ENCODE measurements around the gene PDGFRB. TPM values are rescaled to one million over a fixed set of nuclear protein-coding genes. Genes with fewer than 3 reads are reported as not detected.

Gene PDGFRB
- total and polyA plus RNA-seq, 2 of the 8 experiments (the other 6 are each of a cell fraction or from before 2014, with no cell fraction given) = 4.2 to 13.7 TPM

- TF ChIP-seq ATF3 (IDR thresholded peaks at IDR 0.05; ENCODE audit: insufficient read depth, low read depth, low read length) (no peak), RXRA (IDR thresholded peaks at IDR 0.05; ENCODE audit: insufficient read depth, low read depth, low read length) (no peak), CBX5 (IDR thresholded peaks at IDR 0.05; ENCODE audit: low read depth, low read length) (no peak), MAFK (IDR thresholded peaks at IDR 0.05; ENCODE audit: low read depth, low read length) (no peak), SP1 (IDR thresholded peaks at IDR 0.05; ENCODE audit: low read depth, low read length) (no peak)
Observed at GRCh38 chr5:150122536-150123481, 32.8 kb downstream of the PDGFRB start (continued).

Data from H1 (cell line).